SK-N-MC (cell line): ENCODE results near the gene NNAT.

ENCODE experiments used
- EZH2 ChIP-seq: fragments of 200-600 bp; sonication (generic); IDR thresholded peaks from one replicate; pipeline ENCODE4 v1.6.1; 2017; ENCODE audit warnings: antibody characterized with exemption
- FOXP2 ChIP-seq: optimal IDR thresholded peaks from 2 replicates; pipeline ENCODE3; 2011; ENCODE audit warnings: mild to moderate bottlenecking, moderate library complexity; ENCODE audit not compliant: insufficient read depth; ENCODE audit errors: extremely low read length, control extremely low read depth
- POLR2AphosphoS5 ChIP-seq: IDR thresholded peaks from 2 replicates; pipeline ENCODE4 v1.6.1; 2012; ENCODE audit warnings: mild to moderate bottlenecking, low read depth, low read length, borderline replicate concordance

GRCh38 chr20:37494301-37494700 lies 26.7 kb upstream of the NNAT start:
- TF ChIP-seq POLR2AphosphoS5 (no peak), EZH2 (no peak), FOXP2 (no peak)
